NCI-H128 (cell line): ENCODE results near the gene ADAP2.
"Not testable (repeated sequence)": the region's sequence is repeated elsewhere in the genome, so short reads cannot be mapped to it uniquely, and the experiment has no call there.

Experiments
- DNase-seq: peaks from one replicate; lab custom pipeline; 2025; ENCODE audit not compliant: unreplicated experiment; lab: John Stamatoyannopoulos, UW

ADAP2 gene

GRCh38 chr17:30929081-30929633 is 7.4 kb downstream of the ADAP2 start:
- DNase-seq: no peak

- DNase-seq: not testable (repeated sequence)
Observed at GRCh38 chr17:30929861-30930260, 8.1 kb downstream of the ADAP2 start.

- no peak for DNase-seq
Observed at GRCh38 chr17:30930495-30930894, 8.8 kb downstream of the ADAP2 start.

- DNase-seq: not testable (repeated sequence)
Observed at GRCh38 chr17:30931582-30931981, 9.8 kb downstream of the ADAP2 start.

- DNase-seq: no peak
Observed at GRCh38 chr17:30933966-30934365, 12.2 kb downstream of the ADAP2 start.

- DNase-seq: no peak
Observed at GRCh38 chr17:30939051-30939689, 17.4 kb downstream of the ADAP2 start.

GRCh38 chr17:30942308-30943079 is 20.7 kb downstream of the ADAP2 start:
- no peak for DNase-seq

GRCh38 chr17:30947796-30948195 is 26.1 kb downstream of the ADAP2 start:
- no peak for DNase-seq

- DNase-seq: no peak
Observed at GRCh38 chr17:30950189-30950588, 28.4 kb downstream of the ADAP2 start.

- DNase-seq: no peak
Observed at GRCh38 chr17:30950669-30951399, 29.1 kb downstream of the ADAP2 start.

- no peak for DNase-seq
Observed at GRCh38 chr17:30952638-30953393, 31.1 kb downstream of the ADAP2 start.

- no peak for DNase-seq
Observed at GRCh38 chr17:30954046-30954830, 32.5 kb downstream of the ADAP2 start.

GRCh38 chr17:30956764-30957374 is 35.1 kb downstream of the ADAP2 start:
- no peak for DNase-seq

GRCh38 chr17:30957741-30958140 is 36.0 kb downstream of the ADAP2 start:
- DNase-seq: no peak

- DNase-seq: no peak
Observed at GRCh38 chr17:30958187-30958586, 36.4 kb downstream of the ADAP2 start.

- DNase-seq: no peak
Observed at GRCh38 chr17:30961209-30962188, 39.8 kb downstream of the ADAP2 start.

GRCh38 chr17:30964312-30964711 is 42.6 kb downstream of the ADAP2 start:
- not testable (repeated sequence) for DNase-seq

- no peak for DNase-seq
Observed at GRCh38 chr17:30964876-30965275, 43.1 kb downstream of the ADAP2 start.
